Neural crest cell (in vitro differentiated cells): ENCODE data around the gene LETM1. TPM values are rescaled to one million over a fixed set of nuclear protein-coding genes. Genes with fewer than 3 reads are reported as not detected.

Source experiments
- DNase-seq: peaks from one replicate; pipeline ENCODE4 v3.0.0; 2021; ENCODE audit warnings: low read depth, mixed read lengths, low spot score
- H3K27ac Mint-ChIP-seq: one replicate; pipeline ENCODE4 v1.8.0; 2021; ENCODE audit warnings: mild to moderate bottlenecking, mixed read lengths; ENCODE audit not compliant: unreplicated experiment
- H3K27me3 Mint-ChIP-seq: 2 replicates; pipeline ENCODE4 v1.8.0; 2021; ENCODE audit warnings: low read depth, mild to moderate bottlenecking, mixed read lengths
- H3K36me3 Mint-ChIP-seq: 2 replicates; pipeline ENCODE4 v1.8.0; 2021; ENCODE audit warnings: low read depth, mild to moderate bottlenecking, mixed read lengths
- H3K4me1 Mint-ChIP-seq: 2 replicates; pipeline ENCODE4 v1.8.0; 2021; ENCODE audit warnings: mixed read lengths
- H3K4me3 Mint-ChIP-seq: one replicate; pipeline ENCODE4 v1.8.0; 2021; ENCODE audit warnings: mild to moderate bottlenecking, mixed read lengths
- H3K9me3 Mint-ChIP-seq: 2 replicates; pipeline ENCODE4 v1.8.0; 2021; ENCODE audit warnings: mixed read lengths
- total RNA-seq: library from RNA; stranded (reverse); gene quantifications from 2 replicates; pipeline ENCODE4 v1.2.1, GENCODE V29; 2021
- TF ChIP-seq, protein P1 (sequence below): fragments of 200-600 bp; sonication (generic); conservative IDR thresholded peaks from 2 replicates; pipeline ENCODE4 v1.5.0; 2021; ENCODE audit warnings: antibody characterized with exemption, mild to moderate bottlenecking

LETM1 gene
- total RNA-seq, 1 donor from 2014 or later = 60.6 TPM

GRCh38 chr4:1831331-1831730 is 24.6 kb downstream of the LETM1 start:
- no peak for DNase-seq
- H3K4me1 Mint-ChIP-seq = peaks cover 13% of the 10 kb centered on the region
- peaks cover 34% of the 10 kb centered on the region for H3K36me3 Mint-ChIP-seq
- TF ChIP-seq, protein P1, sequence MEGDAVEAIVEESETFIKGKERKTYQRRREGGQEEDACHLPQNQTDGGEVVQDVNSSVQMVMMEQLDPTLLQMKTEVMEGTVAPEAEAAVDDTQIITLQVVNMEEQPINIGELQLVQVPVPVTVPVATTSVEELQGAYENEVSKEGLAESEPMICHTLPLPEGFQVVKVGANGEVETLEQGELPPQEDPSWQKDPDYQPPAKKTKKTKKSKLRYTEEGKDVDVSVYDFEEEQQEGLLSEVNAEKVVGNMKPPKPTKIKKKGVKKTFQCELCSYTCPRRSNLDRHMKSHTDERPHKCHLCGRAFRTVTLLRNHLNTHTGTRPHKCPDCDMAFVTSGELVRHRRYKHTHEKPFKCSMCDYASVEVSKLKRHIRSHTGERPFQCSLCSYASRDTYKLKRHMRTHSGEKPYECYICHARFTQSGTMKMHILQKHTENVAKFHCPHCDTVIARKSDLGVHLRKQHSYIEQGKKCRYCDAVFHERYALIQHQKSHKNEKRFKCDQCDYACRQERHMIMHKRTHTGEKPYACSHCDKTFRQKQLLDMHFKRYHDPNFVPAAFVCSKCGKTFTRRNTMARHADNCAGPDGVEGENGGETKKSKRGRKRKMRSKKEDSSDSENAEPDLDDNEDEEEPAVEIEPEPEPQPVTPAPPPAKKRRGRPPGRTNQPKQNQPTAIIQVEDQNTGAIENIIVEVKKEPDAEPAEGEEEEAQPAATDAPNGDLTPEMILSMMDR = no peak
- no peak overlapping the region for H3K4me3 Mint-ChIP-seq
- no peak overlapping the region for H3K27ac Mint-ChIP-seq
- H3K27me3 Mint-ChIP-seq = no peaks in the 10 kb centered on the region
- no peaks in the 10 kb centered on the region for H3K9me3 Mint-ChIP-seq

DNA sequence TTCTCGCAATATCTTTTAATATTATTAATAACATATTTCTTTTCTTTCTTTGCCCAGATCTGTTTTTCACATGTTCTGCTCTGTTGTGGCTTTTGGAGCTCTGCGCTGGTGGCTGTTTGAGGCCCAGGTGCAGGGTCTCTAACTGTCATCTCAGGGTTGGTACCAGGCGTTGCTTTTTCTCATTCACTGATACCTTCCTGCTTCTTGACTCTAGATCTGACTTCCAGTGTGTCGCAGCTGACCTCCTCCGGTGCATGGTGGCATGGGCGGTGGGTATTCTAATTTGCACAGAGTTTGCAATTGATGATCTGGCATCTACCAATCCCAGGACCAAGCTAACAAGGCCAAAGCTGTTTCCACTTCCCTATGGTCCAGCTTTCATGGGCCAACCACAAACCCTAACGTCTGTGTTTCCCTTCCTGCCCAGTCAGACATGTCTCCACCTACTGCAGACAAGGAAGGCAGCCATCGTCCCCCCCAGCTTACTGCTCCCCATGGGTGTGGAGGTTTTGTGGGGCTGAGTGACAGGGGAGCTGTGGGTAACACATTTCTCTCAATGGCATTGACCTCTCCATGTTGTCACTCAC is 25.2 kb downstream of the LETM1 start:
- TF ChIP-seq, protein P1 = no peak
- no peak for DNase-seq

GRCh38 chr4:1830234-1830633 is 25.7 kb downstream of the LETM1 start:
- Mint-ChIP-seq H3K36me3 (peaks cover 37% of the 10 kb centered on the region), H3K4me1 (peaks cover 13% of the 10 kb centered on the region), H3K4me3 (no peak overlapping the region), H3K9me3 (no peaks in the 10 kb centered on the region), H3K27ac (no peak overlapping the region), H3K27me3 (no peaks in the 10 kb centered on the region)
- no peak for DNase-seq
- TF ChIP-seq, protein P1 = no peak

More for the DNA sequence above, 25.2 kb downstream of the LETM1 start:
- Mint-ChIP-seq H3K36me3 (peaks cover 37% of the 10 kb centered on the region), H3K27ac (peak overlapping the region; percentile 12), H3K9me3 (no peaks in the 10 kb centered on the region), H3K4me3 (no peak overlapping the region), H3K4me1 (peaks cover 13% of the 10 kb centered on the region), H3K27me3 (no peaks in the 10 kb centered on the region)

DNA sequence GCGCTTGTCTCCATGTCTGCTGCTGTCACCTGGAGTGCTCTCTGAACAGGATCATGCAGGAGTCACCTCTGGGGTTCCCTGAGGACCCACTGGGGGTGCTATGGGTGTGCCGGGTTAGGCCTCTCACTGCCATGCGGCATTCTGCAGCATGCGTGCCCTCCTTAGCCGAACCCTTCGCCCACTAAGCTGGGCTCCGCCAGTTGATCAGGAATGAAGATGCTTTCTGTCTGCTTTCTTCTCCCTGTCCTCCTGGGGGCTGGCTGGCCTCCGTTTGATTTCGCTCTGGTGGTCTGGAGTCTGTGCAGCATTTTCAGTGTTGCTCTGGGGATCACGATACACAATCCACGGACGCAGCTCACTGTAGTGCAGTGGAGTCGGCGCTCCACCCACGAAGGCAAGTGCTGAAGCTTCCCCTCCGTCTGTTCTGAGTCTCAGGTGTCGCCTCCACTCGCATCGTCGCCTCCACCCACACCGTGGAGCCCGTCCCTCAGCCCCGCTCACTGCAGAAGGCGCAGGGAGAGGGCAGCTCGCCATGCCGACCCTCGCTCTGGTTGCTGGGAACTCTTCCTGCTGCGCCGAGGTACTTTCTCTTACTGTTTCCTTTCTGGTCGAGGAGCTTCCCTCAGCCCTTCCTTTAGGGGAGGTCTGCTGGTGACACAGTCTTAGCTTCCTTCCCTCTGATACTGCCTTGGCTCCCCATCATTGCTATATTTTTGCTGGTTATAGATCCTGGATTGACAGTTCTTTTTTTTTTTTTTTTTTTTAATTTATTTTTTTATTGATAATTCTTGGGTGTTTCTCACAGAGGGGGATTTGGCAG is 29.2 kb downstream of the LETM1 start:
- H3K36me3 Mint-ChIP-seq = peaks cover 38% of the 10 kb centered on the region
- TF ChIP-seq, protein P1 = no peak

DNA sequence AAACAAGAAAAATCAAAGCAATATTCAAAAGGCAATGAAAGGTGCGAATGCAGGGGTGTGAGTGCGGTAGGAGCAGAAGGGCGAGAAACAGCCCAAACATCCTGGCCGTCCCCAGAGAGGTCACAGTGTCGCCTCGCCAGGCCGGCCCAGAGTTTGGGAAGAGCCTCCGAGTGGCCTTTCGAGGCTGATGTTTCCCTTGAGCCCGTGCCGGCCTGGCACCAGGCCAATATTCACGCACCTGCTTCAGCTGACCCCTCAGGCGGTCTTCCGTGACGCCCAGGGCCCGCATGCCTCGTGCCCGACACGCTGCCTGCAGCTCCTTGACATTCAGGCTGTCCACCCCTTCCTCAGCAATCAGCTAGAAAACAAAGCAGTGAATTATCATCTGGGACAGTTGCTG is 30.6 kb downstream of the LETM1 start:
- Mint-ChIP-seq H3K4me3 (no peak overlapping the region), H3K4me1 (peaks cover 8% of the 10 kb centered on the region), H3K27me3 (no peaks in the 10 kb centered on the region), H3K27ac (no peak overlapping the region), H3K9me3 (no peaks in the 10 kb centered on the region), H3K36me3 (peaks cover 28% of the 10 kb centered on the region)
- DNase-seq = no peak
- TF ChIP-seq, protein P1 = no peak

More for the DNA sequence above, 29.2 kb downstream of the LETM1 start:
- H3K4me1 Mint-ChIP-seq = peaks cover 11% of the 10 kb centered on the region
- no peaks in the 10 kb centered on the region for H3K9me3 Mint-ChIP-seq
- H3K4me3 Mint-ChIP-seq = no peak overlapping the region
- H3K27ac Mint-ChIP-seq = no peak overlapping the region
- H3K27me3 Mint-ChIP-seq = no peaks in the 10 kb centered on the region
- DNase-seq = no peak
